ENCODE results near the gene EXOC3L4. TPM values are rescaled to one million over a fixed set of nuclear protein-coding genes. Genes with fewer than 3 reads are reported as not detected.
A peak's percentile ranks its signal among the peaks of the same experiment; 100 is the strongest.

Gene EXOC3L4
- total RNA-seq, 1 experiment from 2014 or later = 1.7 TPM

GRCh38 chr14:103126873-103127304, 32.4 kb downstream of the EXOC3L4 start:
- H3K27ac ChIP-seq = peak overlapping the region; percentile 86
- H2AFZ ChIP-seq = no peak overlapping the region
- ChIA-PET POLR2A (ENCODE audit: unreplicated experiment) (interaction anchor here (0.6 to 1.8 kb wide), 4 partner anchors 10 to 1509 kb away, joined by 6 to 10 read pairs (median 6); no protein-coding TSS in a partner anchor), CTCF (interaction anchor here (0.6 to 5.3 kb wide), 4 partner anchors 10 to 30 kb away, joined by 3 to 43 read pairs (median 4); no protein-coding TSS in a partner anchor)
- H4K20me1 ChIP-seq (ENCODE audit: insufficient read depth) = peaks cover 40% of the 10 kb centered on the region
- H3K9me3 ChIP-seq (ENCODE audit: insufficient read depth, low read depth) = no peaks in the 10 kb centered on the region
- no peaks in the 10 kb centered on the region for H3K9me2 ChIP-seq (ENCODE audit: insufficient read depth)
- TF ChIP-seq CTCF (conservative IDR thresholded peaks at IDR 0.05) = no peak
- TF ChIP-seq EZH2 (IDR thresholded peaks at IDR 0.05; ENCODE audit: low read depth) = no peak
- peak overlapping the region; percentile 99 for H3K4me2 ChIP-seq
- peaks cover 73% of the 10 kb centered on the region for H3K4me1 ChIP-seq (replicated peaks; ENCODE audit: insufficient read depth)
- H3K27me3 ChIP-seq (ENCODE audit: insufficient read depth, low read depth) = no peaks in the 10 kb centered on the region
- BruUV-seq (replicated peaks) = no TSS peak
- peak overlapping the region; percentile 81 for H3K4me3 ChIP-seq
- intact Hi-C loops (cut with micrococcal nuclease; ENCODE audit: unreplicated experiment) = loop anchor here (5.0 kb wide), 1 partner anchor 535 kb away; the partner anchor contains the start of gene RCOR1
- peaks cover 78% of the 10 kb centered on the region for H3F3A ChIP-seq (ENCODE audit: insufficient read depth, low read depth)
- H3K36me3 ChIP-seq (ENCODE audit: low read depth) = peaks cover 55% of the 10 kb centered on the region
- peak; percentile 46 to 84 for DNase-seq
- peaks cover 85% of the 10 kb centered on the region for H3K79me2 ChIP-seq (ENCODE audit: low read depth)

- CTCF ChIA-PET = interaction anchor here (0.6 to 5.3 kb wide), 5 partner anchors 10 to 29 kb away, joined by 3 to 43 read pairs (median 3); no protein-coding TSS in a partner anchor
- Histone ChIP-seq H3K4me1 (replicated peaks; ENCODE audit: insufficient read depth) (peaks cover 73% of the 10 kb centered on the region), H3K4me2 (peak overlapping the region; percentile 94), H3K4me3 (peak overlapping the region; percentile 67), H3K27ac (peak overlapping the region; percentile 86), H3K9me2 (ENCODE audit: insufficient read depth) (no peaks in the 10 kb centered on the region), H3K79me2 (ENCODE audit: low read depth) (peaks cover 90% of the 10 kb centered on the region), H4K20me1 (ENCODE audit: insufficient read depth) (peaks cover 40% of the 10 kb centered on the region), H3K9me3 (ENCODE audit: insufficient read depth, low read depth) (no peaks in the 10 kb centered on the region), H2AFZ (no peak overlapping the region), H3F3A (ENCODE audit: insufficient read depth, low read depth) (peaks cover 80% of the 10 kb centered on the region), H3K36me3 (ENCODE audit: low read depth) (peaks cover 60% of the 10 kb centered on the region), H3K27me3 (ENCODE audit: insufficient read depth, low read depth) (no peaks in the 10 kb centered on the region)
- POLR2A ChIA-PET (ENCODE audit: unreplicated experiment) = interaction anchor here (0.5 to 1.8 kb wide), 4 partner anchors 9 to 1509 kb away, joined by 3 to 10 read pairs (median 6); no protein-coding TSS in a partner anchor
- no TSS peak for BruUV-seq (replicated peaks)
- DNase-seq = peak in 1 of 2 experiments; percentile 40
- intact Hi-C loops (cut with micrococcal nuclease; ENCODE audit: unreplicated experiment) = loop anchor here (5.0 kb wide), 1 partner anchor 535 kb away; the partner anchor contains the start of gene RCOR1
- TF ChIP-seq CTCF (conservative IDR thresholded peaks at IDR 0.05) = no peak
- no peak for TF ChIP-seq EZH2 (IDR thresholded peaks at IDR 0.05; ENCODE audit: low read depth)
These were observed 32.8 kb downstream of the EXOC3L4 start for GRCh38 chr14:103127356-103127755.

- Histone ChIP-seq H3K4me1 (replicated peaks; ENCODE audit: insufficient read depth) (peaks cover 73% of the 10 kb centered on the region), H3K27ac (peak overlapping the region; percentile 86), H3K4me3 (peak overlapping the region; percentile 67), H3K27me3 (ENCODE audit: insufficient read depth, low read depth) (no peaks in the 10 kb centered on the region), H3K9me2 (ENCODE audit: insufficient read depth) (no peaks in the 10 kb centered on the region), H2AFZ (no peak overlapping the region), H3K4me2 (peak overlapping the region; percentile 94), H3K9me3 (ENCODE audit: insufficient read depth, low read depth) (no peaks in the 10 kb centered on the region), H4K20me1 (ENCODE audit: insufficient read depth) (peaks cover 40% of the 10 kb centered on the region), H3K79me2 (ENCODE audit: low read depth) (peaks cover 93% of the 10 kb centered on the region), H3K36me3 (ENCODE audit: low read depth) (peaks cover 66% of the 10 kb centered on the region), H3F3A (ENCODE audit: insufficient read depth, low read depth) (peaks cover 80% of the 10 kb centered on the region)
- POLR2A ChIA-PET (ENCODE audit: unreplicated experiment) = interaction anchor here (0.5 to 0.9 kb wide), 2 partner anchors 81 to 1180 kb away, joined by 3 to 8 read pairs; no protein-coding TSS in a partner anchor
- peak; percentile 94 to 96 for DNase-seq
- CTCF ChIA-PET = interaction anchor here (0.6 to 5.3 kb wide), 5 partner anchors 18 to 413 kb away, joined by 3 to 43 read pairs (median 3); no protein-coding TSS in a partner anchor
- BruUV-seq (replicated peaks) = no TSS peak
- no peak for TF ChIP-seq CTCF (conservative IDR thresholded peaks at IDR 0.05)
- TF ChIP-seq EZH2 (IDR thresholded peaks at IDR 0.05; ENCODE audit: low read depth) = no peak
- intact Hi-C loops (cut with micrococcal nuclease; ENCODE audit: unreplicated experiment) = loop anchor here (1.0 to 5.0 kb wide), 8 partner anchors 23 to 536 kb away; partner anchors contain the start of genes EIF5 and RCOR1
These were observed 33.5 kb downstream of the EXOC3L4 start for GRCh38 chr14:103127861-103128598.
